RWPE2 (cell line): Measurements from ENCODE around the gene C1orf174.
A peak's percentile ranks its signal among the peaks of the same experiment; 100 is the strongest.

Experiments used
- ATAC-seq: fragments of 200-7000 bp; cut with Tn5 transposase; 3 replicates; pipeline ENCODE4 v1.9.1; 2021; ENCODE audit warnings: low read depth
- DNase-seq: peaks from one replicate; pipeline ENCODE4 v3.0.0-alpha.2; 2020; ENCODE audit warnings: low spot score
- H3K27ac ChIP-seq: fragments of 450-650 bp; 2 replicates; pipeline ENCODE4 v1.5.1; 2017; ENCODE audit warnings: mild to moderate bottlenecking; ENCODE audit not compliant: poor library complexity, severe bottlenecking
- H3K27me3 ChIP-seq: fragments of 250-450 bp; sonication (Bioruptor Pico); 2 replicates; pipeline ENCODE4 v1.5.1; 2021; ENCODE audit warnings: mild to moderate bottlenecking, moderate library complexity; ENCODE audit not compliant: insufficient read depth, poor library complexity, severe bottlenecking
- H3K36me3 ChIP-seq: fragments of 250-450 bp; sonication (Bioruptor Pico); 2 replicates; pipeline ENCODE4 v1.5.1; 2020; ENCODE audit warnings: low read depth, mild to moderate bottlenecking, moderate library complexity
- H3K4me1 ChIP-seq: fragments of 250-450 bp; sonication (Bioruptor Pico); 2 replicates; pipeline ENCODE4 v1.5.1; 2021; ENCODE audit warnings: mild to moderate bottlenecking, moderate library complexity; ENCODE audit not compliant: insufficient read depth, poor library complexity, severe bottlenecking
- H3K4me3 ChIP-seq: fragments of 250-450 bp; sonication (Bioruptor Pico); 2 replicates; pipeline ENCODE4 v1.5.1; 2021; ENCODE audit warnings: mild to moderate bottlenecking, moderate library complexity; ENCODE audit not compliant: severe bottlenecking
- H3K9me3 ChIP-seq: fragments of 250-450 bp; sonication (Bioruptor Pico); 2 replicates; pipeline ENCODE4 v1.5.1; 2021; ENCODE audit warnings: mild to moderate bottlenecking, moderate library complexity; ENCODE audit not compliant: severe bottlenecking
- CTCF ChIP-seq: fragments of 450-650 bp; IDR thresholded peaks from one replicate; pipeline ENCODE4 v1.5.1; 2017; ENCODE audit warnings: mild to moderate bottlenecking, moderate library complexity; ENCODE audit not compliant: poor library complexity, severe bottlenecking

C1orf174 gene

GRCh38 chr1:3904006-3904842 lies 4.2 kb upstream of the C1orf174 start:
- Histone ChIP-seq H3K4me1 (no peaks in the 10 kb centered on the region), H3K9me3 (no peaks in the 10 kb centered on the region), H3K27ac (no peak overlapping the region), H3K27me3 (no peaks in the 10 kb centered on the region), H3K36me3 (no peaks in the 10 kb centered on the region), H3K4me3 (no peak overlapping the region)
- ATAC-seq (no peak), DNase-seq (peak; percentile 39)
- no peak for TF ChIP-seq CTCF

- TF ChIP-seq CTCF, result no peak
- Histone ChIP-seq H3K27ac (no peak overlapping the region), H3K27me3 (no peaks in the 10 kb centered on the region), H3K36me3 (0 out of 2 replicates have a peak, but pooled peaks cover 4% of the 10 kb centered on the region), H3K9me3 (peaks cover 8% of the 10 kb centered on the region), H3K4me1 (no peaks in the 10 kb centered on the region), H3K4me3 (no peak overlapping the region)
- ATAC-seq, result no peak
- peak; percentile 25 for DNase-seq
These were observed 3.3 kb upstream of the C1orf174 start for GRCh38 chr1:3903141-3904005.

GRCh38 chr1:3902571-3903091 lies 2.6 kb upstream of the C1orf174 start:
- 0 out of 2 replicates have a peak, but pooled peaks cover 11% of the 10 kb centered on the region for H3K36me3 ChIP-seq
- DNase-seq (no peak), ATAC-seq (no peak)
- H3K4me3 ChIP-seq, result no peak overlapping the region
- no peak overlapping the region for H3K27ac ChIP-seq
- H3K4me1 ChIP-seq, result no peaks in the 10 kb centered on the region
- no peaks in the 10 kb centered on the region for H3K27me3 ChIP-seq
- no peak for TF ChIP-seq CTCF
- H3K9me3 ChIP-seq, result peaks cover 15% of the 10 kb centered on the region

- DNase-seq (peak; percentile 28), ATAC-seq (no peak)
- Histone ChIP-seq H3K27ac (no peak overlapping the region), H3K9me3 (peaks cover 15% of the 10 kb centered on the region), H3K27me3 (no peaks in the 10 kb centered on the region), H3K4me1 (no peaks in the 10 kb centered on the region), H3K36me3 (0 out of 2 replicates have a peak, but pooled peaks cover 11% of the 10 kb centered on the region), H3K4me3 (no peak overlapping the region)
- no peak for TF ChIP-seq CTCF
These were observed 2.0 kb upstream of the C1orf174 start for GRCh38 chr1:3902111-3902511.
